Kidney epithelial cell (primary cell): ENCODE results near the gene TMEM236. TPM values are rescaled to one million over a fixed set of nuclear protein-coding genes. Genes with fewer than 3 reads are reported as not detected.
A peak's percentile ranks its signal among the peaks of the same experiment; 100 is the strongest.

Source experiments
- DNase-seq: peaks from one replicate; pipeline ENCODE4 v3.0.0-alpha.2; 2010; ENCODE audit warnings: low read depth
- H3K27me3 ChIP-seq: 2 replicates; pipeline ENCODE4 v1.6.0; 2011; ENCODE audit warnings: low read length; ENCODE audit not compliant: control insufficient read depth, insufficient read depth
- H3K36me3 ChIP-seq: 2 replicates; pipeline ENCODE4 v1.5.1; 2011; ENCODE audit warnings: low read length; ENCODE audit not compliant: control insufficient read depth, insufficient read depth
- H3K4me3 ChIP-seq: 2 replicates; pipeline ENCODE4 v1.5.1; 2011; ENCODE audit warnings: low read depth, mild to moderate bottlenecking, control low read depth, low read length
- CTCF ChIP-seq: IDR thresholded peaks from 2 replicates; pipeline ENCODE4 v1.5.1; 2011; ENCODE audit warnings: mild to moderate bottlenecking, moderate library complexity, low read length, control low read depth, inconsistent platforms; ENCODE audit not compliant: insufficient read depth, poor library complexity, severe bottlenecking
- total RNA-seq: library from RNA; depleted of rRNA; stranded (reverse); fragments of >200 nt; gene quantifications from 2 replicates; pipeline ENCODE4 v1.2.3, GENCODE V29; 2015

Gene TMEM236
- total RNA-seq, 1 donor from 2014 or later: 0.08 TPM

- no peaks in the 10 kb centered on the region for H3K36me3 ChIP-seq
- H3K27me3 ChIP-seq: no peaks in the 10 kb centered on the region
- TF ChIP-seq CTCF: no peak
- no peak overlapping the region for H3K4me3 ChIP-seq
- no peak for DNase-seq
These were observed 49.5 kb downstream of the TMEM236 start for GRCh38 chr10:17801507-17801906.

DNA sequence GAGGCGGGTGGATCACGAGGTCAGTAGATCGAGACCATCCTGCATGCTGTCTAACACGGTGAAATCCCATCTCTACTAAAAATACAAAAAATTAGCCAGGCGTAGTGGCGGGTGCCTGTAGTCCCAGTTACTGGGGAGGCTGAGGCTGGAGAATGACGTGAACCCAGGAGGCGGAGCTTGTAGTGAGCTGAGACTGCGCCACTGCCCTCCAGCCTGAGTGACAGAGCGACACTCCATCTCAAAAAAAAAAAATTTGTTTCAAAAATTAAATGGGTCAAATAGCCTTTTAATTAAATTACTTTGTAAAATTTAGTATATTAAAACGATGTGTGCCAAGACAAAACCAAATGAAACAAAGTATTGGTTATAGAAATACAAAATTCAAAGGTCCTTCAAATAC is 50.3 kb downstream of the TMEM236 start:
- no peak for DNase-seq
- no peak for TF ChIP-seq CTCF
- Histone ChIP-seq H3K36me3 (no peaks in the 10 kb centered on the region), H3K4me3 (no peak overlapping the region), H3K27me3 (no peaks in the 10 kb centered on the region)

DNA sequence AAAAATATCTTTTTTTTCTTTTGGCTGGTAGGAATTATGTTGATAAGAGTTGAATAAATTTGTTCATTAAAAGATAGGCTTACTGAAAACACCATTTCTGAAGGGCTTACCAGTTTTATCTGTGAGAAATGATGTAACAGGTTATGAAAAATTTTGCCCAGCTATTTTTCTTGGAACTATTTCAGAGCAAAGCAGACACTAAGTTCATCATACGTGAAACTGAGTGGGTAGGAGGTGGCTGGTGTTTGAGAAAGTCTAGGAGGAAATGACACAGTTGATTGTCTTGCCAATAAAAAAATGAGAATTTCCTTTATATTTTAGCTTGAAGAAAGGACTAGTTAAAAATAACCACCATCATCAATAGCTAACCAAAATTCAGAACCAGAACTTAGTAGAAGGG is 51.0 kb downstream of the TMEM236 start:
- no peak for DNase-seq
- no peak for TF ChIP-seq CTCF
- no peak overlapping the region for H3K4me3 ChIP-seq
- no peaks in the 10 kb centered on the region for H3K27me3 ChIP-seq
- H3K36me3 ChIP-seq: no peaks in the 10 kb centered on the region

DNA sequence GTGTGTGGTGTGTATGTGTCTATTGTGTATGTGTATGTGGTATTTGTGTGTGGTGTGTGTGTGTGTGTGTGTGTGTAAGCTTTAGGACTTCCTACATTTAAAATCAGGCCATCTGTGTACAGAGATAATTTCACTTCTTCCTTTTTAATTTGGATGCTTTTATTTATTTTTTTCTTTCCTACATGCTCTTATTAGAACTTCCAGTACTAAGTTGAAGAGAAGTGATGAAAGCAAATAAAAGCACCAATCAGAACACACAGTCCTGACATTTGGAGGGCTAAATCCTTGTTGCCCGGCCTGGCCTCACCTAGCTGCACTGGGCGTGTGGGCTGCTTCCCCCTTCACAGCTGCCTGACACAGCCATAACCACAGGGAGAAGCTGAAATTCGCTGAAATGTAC is 53.3 kb downstream of the TMEM236 start:
- Histone ChIP-seq H3K36me3 (no peaks in the 10 kb centered on the region), H3K27me3 (no peaks in the 10 kb centered on the region), H3K4me3 (no peak overlapping the region)
- DNase-seq: no peak
- TF ChIP-seq CTCF: no peak

- no peak overlapping the region for H3K4me3 ChIP-seq
- DNase-seq: no peak
- peak; percentile 15 for TF ChIP-seq CTCF
- no peaks in the 10 kb centered on the region for H3K36me3 ChIP-seq
- H3K27me3 ChIP-seq: no peaks in the 10 kb centered on the region
These were observed 54.0 kb downstream of the TMEM236 start for GRCh38 chr10:17805921-17806577.
